ENCODE measurements around the gene TMEM125.

The TMEM125 gene

DNA sequence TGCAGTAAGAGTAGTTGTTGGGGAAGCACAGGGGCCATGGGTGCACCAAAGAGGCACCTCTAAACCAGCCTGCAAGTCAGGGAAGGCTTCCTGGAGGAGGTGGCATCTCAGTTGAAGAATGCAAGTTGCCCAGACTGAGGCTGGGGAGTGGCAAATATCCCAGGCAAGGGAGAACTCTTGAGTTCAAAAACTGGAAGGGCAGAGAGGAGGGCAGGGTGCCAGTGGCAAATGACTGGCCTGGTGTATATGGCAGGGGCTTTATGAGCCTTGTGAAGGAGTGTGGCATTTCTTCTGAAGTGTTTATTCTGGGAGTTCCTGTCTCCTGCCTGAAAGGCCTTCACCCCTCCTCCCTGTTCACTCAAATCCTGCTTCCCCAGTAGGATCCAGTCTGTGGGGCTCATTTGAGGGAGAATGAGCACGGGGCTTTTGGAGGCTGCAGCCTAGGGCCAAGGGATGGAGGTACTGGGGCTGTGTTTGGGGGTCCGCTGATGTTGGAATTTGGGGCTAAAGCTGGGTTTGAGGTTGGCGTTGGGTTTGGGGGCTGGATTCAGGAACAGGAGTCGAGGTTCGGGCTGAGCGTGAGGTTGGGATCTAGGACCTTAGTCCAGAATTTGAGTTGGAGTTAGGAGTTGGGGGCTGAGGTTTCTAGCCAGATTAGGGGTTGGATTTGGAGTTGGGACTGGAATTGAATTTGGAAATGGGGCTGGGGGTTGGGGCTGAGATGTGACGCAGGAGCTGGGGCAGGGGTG is at the start of gene TMEM125:
Gene TMEM125 (plus strand): TSS at position 357 of the 749 bp plus-strand sequence. CDS start 2,740 bp downstream, outside the sequence.
- CTCF ChIA-PET, result no interaction called here
- peak; percentile 15 for DNase-seq (ENCODE audit: extremely low spot score)
- POLR2A ChIA-PET, result no interaction called here
- TF ChIP-seq, protein P1, sequence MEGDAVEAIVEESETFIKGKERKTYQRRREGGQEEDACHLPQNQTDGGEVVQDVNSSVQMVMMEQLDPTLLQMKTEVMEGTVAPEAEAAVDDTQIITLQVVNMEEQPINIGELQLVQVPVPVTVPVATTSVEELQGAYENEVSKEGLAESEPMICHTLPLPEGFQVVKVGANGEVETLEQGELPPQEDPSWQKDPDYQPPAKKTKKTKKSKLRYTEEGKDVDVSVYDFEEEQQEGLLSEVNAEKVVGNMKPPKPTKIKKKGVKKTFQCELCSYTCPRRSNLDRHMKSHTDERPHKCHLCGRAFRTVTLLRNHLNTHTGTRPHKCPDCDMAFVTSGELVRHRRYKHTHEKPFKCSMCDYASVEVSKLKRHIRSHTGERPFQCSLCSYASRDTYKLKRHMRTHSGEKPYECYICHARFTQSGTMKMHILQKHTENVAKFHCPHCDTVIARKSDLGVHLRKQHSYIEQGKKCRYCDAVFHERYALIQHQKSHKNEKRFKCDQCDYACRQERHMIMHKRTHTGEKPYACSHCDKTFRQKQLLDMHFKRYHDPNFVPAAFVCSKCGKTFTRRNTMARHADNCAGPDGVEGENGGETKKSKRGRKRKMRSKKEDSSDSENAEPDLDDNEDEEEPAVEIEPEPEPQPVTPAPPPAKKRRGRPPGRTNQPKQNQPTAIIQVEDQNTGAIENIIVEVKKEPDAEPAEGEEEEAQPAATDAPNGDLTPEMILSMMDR (IDR thresholded peaks at IDR 0.05; ENCODE audit: control extremely low read depth, extremely low read depth, low read depth, missing control alignments), result no peak

DNA sequence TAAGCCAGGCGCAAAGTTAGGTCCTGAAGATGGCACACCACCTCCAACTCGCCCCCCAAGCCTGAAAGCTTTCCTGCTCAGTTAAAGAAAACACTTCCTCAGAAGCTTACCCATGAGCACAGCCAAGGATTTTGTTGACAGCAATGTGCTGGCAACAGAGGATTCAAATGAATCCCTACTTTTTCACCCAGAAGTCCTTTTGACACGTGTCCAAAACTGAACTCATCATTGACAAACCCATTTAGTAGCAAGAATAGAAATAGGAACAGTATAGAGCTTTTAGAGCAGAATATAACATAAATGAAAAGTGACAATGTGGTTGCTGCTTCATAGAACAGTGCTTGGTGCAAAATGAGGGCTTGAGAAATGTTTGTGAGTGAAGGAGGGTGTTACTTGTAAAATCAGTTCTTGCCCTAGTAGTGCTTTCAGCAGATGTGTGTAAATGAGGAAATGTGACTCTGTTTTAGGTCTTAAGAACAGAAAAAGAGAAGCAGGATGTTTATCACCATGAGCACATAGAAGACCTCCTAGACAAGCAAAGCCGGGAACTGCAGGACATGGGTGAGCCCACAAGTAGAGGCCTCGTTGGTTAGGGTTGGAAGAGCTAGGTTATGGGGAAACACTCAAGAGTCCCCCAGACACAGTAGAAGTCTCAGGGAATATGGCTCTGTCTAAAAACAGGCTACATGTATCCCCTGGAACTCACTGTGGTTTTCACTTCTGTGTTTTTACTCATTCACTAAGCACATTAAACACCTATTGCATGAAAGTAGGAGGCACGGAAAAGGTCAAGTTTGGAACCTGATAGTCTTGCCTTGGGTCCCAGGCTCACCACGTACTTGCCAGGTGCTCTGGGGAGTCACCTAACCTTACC is 48.6 kb upstream of the TMEM125 start:
- peak; percentile 69 for DNase-seq (ENCODE audit: extremely low spot score)
- ChIA-PET POLR2A (no interaction called here), CTCF (interaction anchor here (1.3 to 1.6 kb wide), 5 partner anchors 9 to 308 kb away, joined by 3 to 5 read pairs (median 3); no protein-coding TSS in a partner anchor)
- TF ChIP-seq, protein P1 (IDR thresholded peaks at IDR 0.05; ENCODE audit: control extremely low read depth, extremely low read depth, low read depth, missing control alignments), result no peak

DNA sequence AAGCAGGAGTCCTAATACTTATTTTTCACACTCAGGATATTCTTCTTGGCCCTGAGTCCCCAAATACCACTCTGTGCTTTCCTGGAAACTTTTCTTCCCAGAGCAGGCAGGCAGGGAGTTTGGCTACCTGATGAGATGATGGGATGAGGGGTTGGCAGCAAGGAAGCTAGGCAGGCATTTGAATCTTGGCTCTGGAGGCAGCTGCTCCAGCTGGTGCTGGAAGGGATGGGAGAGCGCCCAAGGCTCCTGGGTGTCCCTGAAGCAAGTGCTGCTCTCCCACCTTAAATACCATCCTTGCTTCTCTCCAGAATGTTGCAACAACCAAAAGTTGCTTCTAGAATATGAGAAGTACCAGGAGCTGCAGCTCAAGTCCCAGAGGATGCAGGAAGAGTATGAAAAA is 48.0 kb upstream of the TMEM125 start:
- TF ChIP-seq, protein P1 (IDR thresholded peaks at IDR 0.05; ENCODE audit: control extremely low read depth, extremely low read depth, low read depth, missing control alignments), result no peak
- ChIA-PET POLR2A (no interaction called here), CTCF (interaction anchor here (1.3 to 2.4 kb wide), 3 partner anchors 233 to 713 kb away, joined by 3 to 6 read pairs (median 3); no protein-coding TSS in a partner anchor)
- DNase-seq (ENCODE audit: extremely low spot score), result no peak

DNA sequence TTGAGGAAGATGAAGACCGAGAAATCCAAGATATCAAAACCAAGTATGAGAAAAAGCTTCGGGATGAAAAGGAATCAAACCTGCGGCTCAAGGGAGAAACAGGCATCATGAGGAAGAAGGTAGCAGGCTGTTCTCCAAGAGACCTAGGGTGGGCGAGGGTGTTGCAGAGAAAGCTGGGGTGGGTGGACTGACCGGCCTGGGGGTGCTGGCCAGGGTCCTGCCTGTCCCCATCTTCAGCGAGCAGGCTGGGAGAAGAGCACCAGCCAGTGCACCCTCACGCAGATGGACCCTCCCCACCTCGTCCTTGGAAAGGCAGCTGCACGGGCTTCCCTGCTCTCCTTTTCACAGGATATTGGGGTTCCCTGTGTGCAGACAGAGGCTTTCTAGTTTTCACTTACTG is 46.9 kb upstream of the TMEM125 start:
- DNase-seq (ENCODE audit: extremely low spot score), result no peak
- ChIA-PET CTCF (interaction anchor here (1.7 to 2.4 kb wide), 2 partner anchors 192 to 712 kb away, joined by 6 read pairs; no protein-coding TSS in a partner anchor), POLR2A (no interaction called here)
- TF ChIP-seq, protein P1 (IDR thresholded peaks at IDR 0.05; ENCODE audit: control extremely low read depth, extremely low read depth, low read depth, missing control alignments), result no peak

DNA sequence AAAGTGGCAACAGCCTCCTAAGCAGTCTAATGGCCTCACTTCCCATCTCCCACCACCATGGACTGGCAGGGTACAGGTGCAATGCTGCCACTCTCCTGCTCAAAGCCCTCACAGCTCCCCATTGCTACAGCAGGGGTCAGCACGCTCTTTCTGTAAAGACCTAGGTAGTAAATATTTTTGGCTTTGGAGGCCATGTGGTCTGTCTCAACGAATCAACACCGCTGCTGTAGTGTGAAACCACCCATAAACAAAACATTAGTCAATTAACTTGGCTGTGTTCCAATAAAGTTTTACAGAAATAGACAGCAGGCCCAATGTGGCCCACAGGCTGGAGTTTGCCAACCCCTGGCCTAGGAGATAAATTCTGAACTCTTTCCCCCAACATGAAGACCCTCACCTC is 44.6 kb upstream of the TMEM125 start:
- no peak for DNase-seq (ENCODE audit: extremely low spot score)
- TF ChIP-seq, protein P1 (IDR thresholded peaks at IDR 0.05; ENCODE audit: control extremely low read depth, extremely low read depth, low read depth, missing control alignments), result no peak
- POLR2A ChIA-PET, result no interaction called here
- CTCF ChIA-PET, result interaction anchor here (1.3 kb wide), 1 partner anchor 194 kb away, joined by 3 read pairs; no protein-coding TSS in a partner anchor

DNA sequence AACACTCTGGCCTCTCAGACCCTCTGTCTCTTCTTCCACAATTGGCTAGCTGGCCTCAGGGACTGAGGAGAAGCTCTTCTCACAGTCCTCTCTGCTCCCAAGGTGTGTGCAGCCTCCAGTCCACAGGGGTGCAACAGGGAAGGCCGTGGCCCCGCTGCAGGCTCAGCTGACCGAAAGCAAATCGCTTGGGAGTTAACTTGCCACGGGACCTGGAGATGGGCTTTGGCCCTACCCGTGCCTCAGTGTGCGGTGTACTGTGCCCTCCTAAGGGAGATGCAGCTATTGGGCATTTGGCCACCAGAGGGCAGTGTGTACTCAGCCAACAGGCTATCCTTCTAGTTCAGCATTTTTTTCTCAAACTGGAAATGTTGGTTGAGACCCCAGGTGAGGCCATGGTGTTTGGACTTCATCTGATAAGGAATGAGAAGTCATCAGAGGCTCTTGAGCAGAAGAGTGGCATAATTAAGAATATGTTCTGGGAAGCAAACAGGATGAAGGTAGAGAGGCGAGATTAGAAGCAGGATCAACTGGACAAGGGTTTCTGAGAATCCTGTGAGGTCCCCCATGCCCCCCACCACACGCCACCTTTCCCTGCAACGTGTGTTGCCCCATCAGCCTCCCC is 42.5 kb upstream of the TMEM125 start:
- TF ChIP-seq, protein P1 (IDR thresholded peaks at IDR 0.05; ENCODE audit: control extremely low read depth, extremely low read depth, low read depth, missing control alignments), result peak; percentile 90
- peak; percentile 82 for DNase-seq (ENCODE audit: extremely low spot score)
- CTCF ChIA-PET, result interaction anchor here (0.6 to 4.1 kb wide), 54 partner anchors 8 to 1809 kb away, joined by 3 to 41 read pairs (median 4); partner anchors contain the start of genes CDC20, ELOVL1, PTPRF and SZT2
- POLR2A ChIA-PET, result interaction anchor here (1.2 kb wide), 1 partner anchor 131 kb away, joined by 4 read pairs; the partner anchor contains the start of gene CDC20
